Gastroesophageal sphincter (tissue), 4 donors: Measurements from ENCODE around the gene PCNA. TPM values are rescaled to one million over a fixed set of nuclear protein-coding genes. Genes with fewer than 3 reads are reported as not detected.
"Not testable (repeated sequence)": the region's sequence is repeated elsewhere in the genome, so short reads cannot be mapped to it uniquely, and the experiment has no call there.

Source experiments
- ATAC-seq: fragments of 150-250 bp; one replicate; pipeline ENCODE4 v1.9.1; 2016; ENCODE audit warnings: mild to moderate bottlenecking, moderate library complexity
- H3K27ac ChIP-seq, 4 donors: fragments of 200-600 bp; sonication (generic) in 3 of 4; 1 replicate in 3 of 4; 2 replicates in 1 of 4; pipeline ENCODE4 v1.5.1; 2016 to 2019
- H3K27me3 ChIP-seq: fragments of 200-600 bp; sonication (generic); one replicate; pipeline ENCODE4 v1.5.1; 2019
- H3K36me3 ChIP-seq, 2 donors: fragments of 200-600 bp; sonication (generic); one replicate each; pipeline ENCODE4 v1.5.1; 2019; ENCODE audit warnings: control low read depth in 1 of 2
- H3K4me1 ChIP-seq, 3 donors: fragments of 200-600 bp; sonication (generic); 1 replicate in 2 of 3; 2 replicates in 1 of 3; pipeline ENCODE4 v1.5.1; 2016 to 2019; ENCODE audit warnings: control low read depth in 2 of 3
- H3K4me3 ChIP-seq, 2 donors: fragments of 200-600 bp; sonication (generic); one replicate each; pipeline ENCODE4 v1.5.1; 2019; ENCODE audit warnings: mild to moderate bottlenecking in 1 of 2, moderate library complexity in 1 of 2
- H3K9me3 ChIP-seq, 3 donors: fragments of 200-600 bp; sonication (generic); one replicate each; pipeline ENCODE4 v1.5.1; 2017 to 2019; ENCODE audit warnings: control low read depth in 2 of 3
- CTCF ChIP-seq, 4 experiments: fragments of 200-600 bp in 2 of 4; fragments of 450-650 bp in 2 of 4; sonication (generic) in 1 of 4; IDR thresholded peaks; one replicate each; pipeline ENCODE4 v1.5.1; 2017 to 2019; ENCODE audit warnings: antibody characterized with exemption in 4 of 4, mild to moderate bottlenecking in 2 of 4, moderate library complexity in 2 of 4
- EP300 ChIP-seq: sonication (generic); formaldehyde crosslinking; IDR thresholded peaks from one replicate; pipeline ENCODE4 v1.6.1; 2017; ENCODE audit warnings: antibody characterized with exemption, mild to moderate bottlenecking
- POLR2A ChIP-seq, 2 donors: fragments of 450-650 bp; IDR thresholded peaks; one replicate each; pipeline ENCODE4 v1.6.1; 2017; ENCODE audit warnings: antibody characterized with exemption in 2 of 2, mild to moderate bottlenecking in 2 of 2, moderate library complexity in 1 of 2
- POLR2AphosphoS5 ChIP-seq: sonication (generic); formaldehyde crosslinking; IDR thresholded peaks from one replicate; pipeline ENCODE4 v1.6.1; 2017; ENCODE audit warnings: antibody characterized with exemption
- WGBS, 2 donors: methylation state at CpG; one replicate each; pipeline ENCODE4 v1.1.5; 2018; ENCODE audit warnings: low coverage in 1 of 2; 5-methylcytosine and 5-hydroxymethylcytosine counted together
- total RNA-seq, 4 donors: library from RNA; depleted of rRNA; stranded (reverse); fragments of >200 nt; gene quantifications; one replicate each; pipeline ENCODE4 v1.1.0, GENCODE V29; 2016

The PCNA gene
- total RNA-seq, 4 donors from 2014 or later, result 21.9 to 52.8 (median 39.2) TPM

DNA sequence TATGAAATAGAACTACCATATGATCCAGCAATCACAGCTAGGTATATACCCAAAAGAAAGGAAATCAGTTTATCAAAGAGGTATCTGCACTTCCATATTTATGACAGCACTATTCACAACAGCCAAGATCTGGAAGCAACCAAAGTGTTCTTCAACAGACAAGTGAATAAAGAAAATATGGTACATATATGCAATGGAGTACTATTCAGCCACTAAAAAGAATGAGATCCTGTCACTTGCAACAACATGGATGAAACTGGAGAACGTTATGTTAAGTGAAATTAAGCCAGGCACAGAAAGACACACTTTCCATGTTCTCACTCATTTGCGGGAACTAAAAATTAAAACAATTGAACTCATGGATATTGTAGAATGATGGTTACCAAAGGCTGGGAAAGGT is 15.3 kb downstream of the PCNA start:
- no peak overlapping the region for H3K27ac ChIP-seq
- no peaks in the 10 kb centered on the region for H3K9me3 ChIP-seq
- H3K27me3 ChIP-seq, result no peaks in the 10 kb centered on the region
- TF ChIP-seq POLR2AphosphoS5, result no peak
- no peak for TF ChIP-seq EP300
- TF ChIP-seq POLR2A (IDR thresholded peaks at IDR 0.05), result no peak
- no peak for TF ChIP-seq CTCF (IDR thresholded peaks at IDR 0.05)
- H3K4me1 ChIP-seq, result peaks cover 0 to 7% (median 0%) of the 10 kb centered on the region in 3 donors
- no peak for ATAC-seq
- no peak overlapping the region for H3K4me3 ChIP-seq
- H3K36me3 ChIP-seq, result peaks cover 0 to 94% of the 10 kb centered on the region in 2 donors
- 93% methylated on average over 2 of the region's 2 CpGs; no CpG with 5 or more reads in 1 of the 2 donors for WGBS, 2 donors

DNA sequence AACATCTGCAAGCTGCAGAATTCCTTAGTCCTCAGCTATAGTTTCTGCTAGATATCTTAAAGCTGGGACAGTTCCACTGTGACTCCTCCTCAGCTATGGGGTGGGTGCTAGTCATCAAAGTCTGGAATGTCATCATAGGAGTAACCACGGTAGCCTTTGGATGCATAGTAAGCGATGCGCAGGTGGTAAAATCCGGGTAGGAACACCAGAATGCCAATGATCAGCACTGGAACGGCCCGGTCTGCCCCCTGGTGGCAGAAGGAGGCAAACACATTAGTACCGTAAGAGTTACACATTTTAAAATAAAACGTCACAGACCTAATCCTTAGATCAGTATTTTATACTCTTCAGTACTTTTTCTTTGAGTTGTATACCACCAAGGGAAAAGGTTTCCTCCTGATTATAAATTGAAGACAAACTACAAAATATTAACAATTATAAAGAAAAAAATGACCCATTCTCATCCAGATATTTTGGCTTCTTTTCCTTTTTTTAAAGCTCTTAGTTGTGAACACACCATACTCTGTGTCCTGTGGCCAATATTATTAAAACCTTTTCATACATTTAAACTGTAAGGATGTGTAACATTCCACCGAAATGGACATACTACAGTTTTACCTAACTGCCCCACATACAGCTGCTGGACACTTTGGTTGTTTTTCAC is 18.9 kb downstream of the PCNA start:
- Histone ChIP-seq H3K4me1 (peaks cover 0 to 7% (median 0%) of the 10 kb centered on the region in 3 donors), H3K4me3 (no peak overlapping the region), H3K27ac (peak overlapping the region in 1 of 4 donors; percentile 41), H3K9me3 (no peaks in the 10 kb centered on the region), H3K36me3 (peaks cover 0 to 94% of the 10 kb centered on the region in 2 donors), H3K27me3 (no peaks in the 10 kb centered on the region)
- peak; percentile 77 to 96 (median 84) for TF ChIP-seq CTCF (IDR thresholded peaks at IDR 0.05)
- no peak for TF ChIP-seq POLR2AphosphoS5
- no peak for TF ChIP-seq POLR2A (IDR thresholded peaks at IDR 0.05)
- ATAC-seq, result peak; percentile 67
- 6 to 10% methylated on average over 8 of the region's 9 CpGs for WGBS, 2 donors

DNA sequence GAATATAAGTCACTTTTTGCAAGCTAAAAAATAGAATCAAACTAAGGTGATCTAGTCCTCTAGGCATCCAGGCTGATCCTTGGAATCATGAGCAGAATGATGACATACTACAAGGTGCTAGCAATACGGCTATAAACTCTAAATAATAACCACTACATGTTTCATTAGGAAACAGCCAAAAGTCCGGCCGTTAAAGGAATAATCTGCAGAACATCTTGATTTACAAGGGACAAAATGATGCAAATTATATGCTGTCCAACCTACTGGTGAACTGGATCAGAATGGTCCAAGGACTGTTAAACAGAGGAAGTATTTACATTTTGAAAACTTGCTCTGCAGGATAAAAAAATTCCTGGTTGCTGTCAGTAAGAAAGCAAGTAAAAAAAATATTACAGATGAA is 19.8 kb downstream of the PCNA start:
- not testable (repeated sequence) for H3K4me3 ChIP-seq, H3K27ac ChIP-seq, H3K4me1 ChIP-seq, H3K9me3 ChIP-seq, H3K27me3 ChIP-seq, ATAC-seq
- peaks cover 0 to 94% of the 10 kb centered on the region in 2 donors for H3K36me3 ChIP-seq
- WGBS, 2 donors, result 73 to 93% methylated on average over 3 of the region's 3 CpGs

DNA sequence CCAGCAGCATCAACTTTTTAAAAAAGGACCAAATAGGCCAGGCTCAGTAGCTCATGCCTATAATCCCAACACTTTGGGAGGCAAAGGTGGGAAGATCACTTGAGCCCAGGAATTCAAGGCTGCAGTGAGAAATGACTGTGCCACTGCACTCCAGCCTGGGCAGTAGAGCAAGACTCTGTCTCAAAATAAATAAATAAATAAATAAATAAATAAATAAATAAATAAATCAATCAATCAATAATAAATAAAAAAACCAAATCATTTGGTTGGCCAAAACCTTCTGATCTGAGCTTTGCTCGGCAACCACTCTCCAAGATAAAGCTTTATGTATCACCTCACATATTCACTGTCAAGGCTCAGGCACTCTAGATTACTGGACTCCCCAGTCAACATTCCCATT is 20.7 kb downstream of the PCNA start:
- H3K9me3 ChIP-seq, H3K4me1 ChIP-seq, H3K27me3 ChIP-seq, ATAC-seq, H3K27ac ChIP-seq, H3K4me3 ChIP-seq: not testable (repeated sequence)
- WGBS, 2 donors, result 92 to 100% methylated on average over 1 of the region's 1 CpG
- H3K36me3 ChIP-seq, result peaks cover 0 to 92% of the 10 kb centered on the region in 2 donors

- 100% methylated on average over 1 of the region's 2 CpGs; no CpG with 5 or more reads in 1 of the 2 donors for WGBS, 2 donors
- TF ChIP-seq EP300 (no peak), POLR2AphosphoS5 (no peak), CTCF (IDR thresholded peaks at IDR 0.05) (no peak), POLR2A (IDR thresholded peaks at IDR 0.05) (no peak)
- no peak for ATAC-seq
- H3K9me3 ChIP-seq, result no peaks in the 10 kb centered on the region
- H3K4me3 ChIP-seq, result no peak overlapping the region
- peaks cover 0 to 87% of the 10 kb centered on the region in 2 donors for H3K36me3 ChIP-seq
- H3K27ac ChIP-seq, result no peak overlapping the region
- no peaks in the 10 kb centered on the region for H3K27me3 ChIP-seq
- peaks cover 0 to 4% (median 0%) of the 10 kb centered on the region in 3 donors for H3K4me1 ChIP-seq
Measured at GRCh38 chr20:5096463-5096862, 23.3 kb downstream of the PCNA start.

- Histone ChIP-seq H3K27me3 (no peaks in the 10 kb centered on the region), H3K4me3 (no peak overlapping the region), H3K27ac (no peak overlapping the region), H3K9me3 (no peaks in the 10 kb centered on the region), H3K4me1 (peaks cover 0 to 3% (median 0%) of the 10 kb centered on the region in 3 donors), H3K36me3 (peaks cover 0 to 87% of the 10 kb centered on the region in 2 donors)
- WGBS, 2 donors, result 100% methylated on average over 1 to 2 of the region's 3 CpGs
- no peak for TF ChIP-seq POLR2AphosphoS5
- TF ChIP-seq POLR2A (IDR thresholded peaks at IDR 0.05), result no peak
- TF ChIP-seq EP300, result no peak
- TF ChIP-seq CTCF (IDR thresholded peaks at IDR 0.05), result no peak
- ATAC-seq, result no peak
Measured at GRCh38 chr20:5095931-5096330, 23.8 kb downstream of the PCNA start.
